SU-DHL-6 (cell line): ENCODE results near the gene GNG5.

Source experiments
- H2AFZ ChIP-seq: fragments of 200-600 bp; sonication (generic); 2 replicates; pipeline ENCODE4 v1.6.1; 2014; ENCODE audit warnings: low read depth, mild to moderate bottlenecking, moderate library complexity, mixed read lengths, antibody characterized with exemption, low read length; ENCODE audit not compliant: severe bottlenecking
- H3F3A ChIP-seq: fragments of 200-600 bp; shearing (Covaris generic); 2 replicates; pipeline ENCODE4 v1.6.0; 2016; ENCODE audit warnings: antibody characterized with exemption, mild to moderate bottlenecking; ENCODE audit not compliant: insufficient read depth
- H3K27ac ChIP-seq: fragments of 200-600 bp; sonication (generic); 2 replicates; pipeline ENCODE4 v1.5.1; 2016; ENCODE audit warnings: low read depth, mild to moderate bottlenecking, low read length, moderate library complexity, mixed read lengths
- H3K27me3 ChIP-seq: fragments of 200-600 bp; sonication (generic), shearing (Covaris generic); 2 replicates; pipeline ENCODE4 v1.6.0; 2014; ENCODE audit warnings: mild to moderate bottlenecking, low read length
- H3K36me3 ChIP-seq: fragments of 200-600 bp; sonication (generic); 2 replicates; pipeline ENCODE4 v1.6.1; 2014; ENCODE audit warnings: mild to moderate bottlenecking, low read length, mixed read lengths
- H3K4me2 ChIP-seq: fragments of 300-600, 200-600 bp; shearing (Covaris generic), sonication (generic); 2 replicates; pipeline ENCODE4 v1.6.0; 2014; ENCODE audit warnings: low read length, low read depth, mild to moderate bottlenecking; ENCODE audit not compliant: poor library complexity, severe bottlenecking
- H3K4me3 ChIP-seq: fragments of 200-600 bp; sonication (generic); 2 replicates; pipeline ENCODE4 v1.5.1; 2014; ENCODE audit warnings: antibody characterized with exemption, low read length, mild to moderate bottlenecking, mixed read lengths; ENCODE audit not compliant: insufficient read depth, poor library complexity, severe bottlenecking
- H3K79me2 ChIP-seq: fragments of 200-600 bp; sonication (generic); 2 replicates; pipeline ENCODE4 v1.6.1; 2014; ENCODE audit warnings: mild to moderate bottlenecking, low read length, moderate library complexity; ENCODE audit not compliant: insufficient read depth
- H3K9ac ChIP-seq: fragments of 200-600 bp; sonication (generic); 2 replicates; pipeline ENCODE4 v1.7.0; 2014; ENCODE audit warnings: mild to moderate bottlenecking, low read length
- H3K9me2 ChIP-seq: fragments of 200-600 bp; sonication (generic); replicated peaks from 2 replicates; pipeline ENCODE4 v1.6.1; 2014; ENCODE audit warnings: low read length; ENCODE audit not compliant: insufficient read depth
- H3K9me3 ChIP-seq: fragments of 200-600 bp; sonication (generic); 2 replicates; pipeline ENCODE4 v1.6.1; 2014; ENCODE audit warnings: low read length, mixed read lengths; ENCODE audit not compliant: insufficient read depth
- H4K20me1 ChIP-seq: fragments of 200-600 bp; sonication (generic); 2 replicates; pipeline ENCODE4 v1.6.1; 2014; ENCODE audit warnings: low read depth, mild to moderate bottlenecking, antibody characterized with exemption, low read length, moderate library complexity, mixed read lengths
- CTCF ChIP-seq: fragments of 200-600 bp; sonication (generic); IDR thresholded peaks from one replicate; pipeline ENCODE4 v1.5.1; 2017; ENCODE audit warnings: antibody characterized with exemption, mild to moderate bottlenecking, low read length, moderate library complexity; ENCODE audit not compliant: insufficient read depth, poor library complexity, severe bottlenecking
- EZH2phosphoT487 ChIP-seq: fragments of 200-600 bp; sonication (generic), shearing (Covaris generic); conservative IDR thresholded peaks from 2 replicates; pipeline ENCODE4 v1.6.1; 2018; ENCODE audit warnings: mild to moderate bottlenecking, antibody characterized with exemption, low read length, moderate library complexity, mixed read lengths

Gene GNG5

GRCh38 chr1:84540759-84541158, 34.4 kb upstream of the GNG5 start:
- no peaks in the 10 kb centered on the region for H4K20me1 ChIP-seq
- no peaks in the 10 kb centered on the region for H3F3A ChIP-seq
- TF ChIP-seq EZH2phosphoT487: no peak
- TF ChIP-seq CTCF: no peak
- no peak overlapping the region for H3K4me2 ChIP-seq
- no peaks in the 10 kb centered on the region for H3K9me2 ChIP-seq
- H3K79me2 ChIP-seq: no peaks in the 10 kb centered on the region
- no peak overlapping the region for H3K9ac ChIP-seq
- H3K27me3 ChIP-seq: no peaks in the 10 kb centered on the region
- H2AFZ ChIP-seq: no peak overlapping the region
- H3K9me3 ChIP-seq: no peaks in the 10 kb centered on the region
- H3K36me3 ChIP-seq: no peaks in the 10 kb centered on the region
- H3K4me3 ChIP-seq: no peak overlapping the region
- H3K27ac ChIP-seq: no peak overlapping the region

- Histone ChIP-seq H3K36me3 (no peaks in the 10 kb centered on the region), H3K27me3 (no peaks in the 10 kb centered on the region), H3F3A (no peaks in the 10 kb centered on the region), H3K9me2 (no peaks in the 10 kb centered on the region), H3K9me3 (no peaks in the 10 kb centered on the region), H3K4me2 (no peak overlapping the region), H2AFZ (no peak overlapping the region), H3K27ac (no peak overlapping the region), H4K20me1 (no peaks in the 10 kb centered on the region), H3K4me3 (no peak overlapping the region), H3K79me2 (no peaks in the 10 kb centered on the region), H3K9ac (no peak overlapping the region)
- TF ChIP-seq EZH2phosphoT487 (no peak), CTCF (no peak)
These were observed 33.6 kb upstream of the GNG5 start for GRCh38 chr1:84539972-84540371.

- H3K27me3 ChIP-seq: no peaks in the 10 kb centered on the region
- H3K27ac ChIP-seq: no peak overlapping the region
- no peak overlapping the region for H2AFZ ChIP-seq
- no peak overlapping the region for H3K9ac ChIP-seq
- no peak for TF ChIP-seq EZH2phosphoT487
- no peak for TF ChIP-seq CTCF
- no peak overlapping the region for H3K4me3 ChIP-seq
- no peaks in the 10 kb centered on the region for H3K79me2 ChIP-seq
- H3K36me3 ChIP-seq: no peaks in the 10 kb centered on the region
- no peaks in the 10 kb centered on the region for H3K9me3 ChIP-seq
- H3K9me2 ChIP-seq: no peaks in the 10 kb centered on the region
- no peak overlapping the region for H3K4me2 ChIP-seq
- no peaks in the 10 kb centered on the region for H3F3A ChIP-seq
- H4K20me1 ChIP-seq: no peaks in the 10 kb centered on the region
These were observed 32.2 kb upstream of the GNG5 start for GRCh38 chr1:84538599-84538998.

GRCh38 chr1:84525779-84526178, 19.4 kb upstream of the GNG5 start:
- H2AFZ ChIP-seq: no peak overlapping the region
- no peak overlapping the region for H3K4me2 ChIP-seq
- no peak overlapping the region for H3K4me3 ChIP-seq
- no peak overlapping the region for H3K27ac ChIP-seq
- no peaks in the 10 kb centered on the region for H4K20me1 ChIP-seq
- H3K9me2 ChIP-seq: no peaks in the 10 kb centered on the region
- no peaks in the 10 kb centered on the region for H3F3A ChIP-seq
- no peaks in the 10 kb centered on the region for H3K36me3 ChIP-seq
- no peaks in the 10 kb centered on the region for H3K79me2 ChIP-seq
- no peak overlapping the region for H3K9ac ChIP-seq
- no peaks in the 10 kb centered on the region for H3K9me3 ChIP-seq
- TF ChIP-seq EZH2phosphoT487 (no peak), CTCF (no peak)
- H3K27me3 ChIP-seq: no peaks in the 10 kb centered on the region
